Stimulated activated memory B cell treated with anti-CD40 and anti-IgM and Interleukin-4, amounts not matched to agents 10 μg/mL and 1 μg/mL and 100 μg/mL, for 72 hours (primary cell): ENCODE data around the gene NAPG.
"Not testable (repeated sequence)": the region's sequence is repeated elsewhere in the genome, so short reads cannot be mapped to it uniquely, and the experiment has no call there.

ENCODE experiments used
- ATAC-seq: fragments of 150-1000 bp; cut with Tn5 transposase; 2 replicates; pipeline ENCODE4 v1.10.0; 2021
- H3K27ac Mint-ChIP-seq: one replicate; pipeline ENCODE4 v1.8.0; 2022; ENCODE audit warnings: mild to moderate bottlenecking, mixed read lengths
- H3K27me3 Mint-ChIP-seq: one replicate; pipeline ENCODE4 v1.8.0; 2022; ENCODE audit warnings: mixed read lengths
- H3K36me3 Mint-ChIP-seq: one replicate; pipeline ENCODE4 v1.8.0; 2022; ENCODE audit warnings: mixed read lengths
- H3K4me1 Mint-ChIP-seq: one replicate; pipeline ENCODE4 v1.8.0; 2022; ENCODE audit warnings: mixed read lengths
- H3K4me3 Mint-ChIP-seq: one replicate; pipeline ENCODE4 v1.8.0; 2022; ENCODE audit warnings: mild to moderate bottlenecking, moderate library complexity, mixed read lengths
- H3K9me3 Mint-ChIP-seq: one replicate; pipeline ENCODE4 v1.8.0; 2022; ENCODE audit warnings: mixed read lengths

The NAPG gene

DNA sequence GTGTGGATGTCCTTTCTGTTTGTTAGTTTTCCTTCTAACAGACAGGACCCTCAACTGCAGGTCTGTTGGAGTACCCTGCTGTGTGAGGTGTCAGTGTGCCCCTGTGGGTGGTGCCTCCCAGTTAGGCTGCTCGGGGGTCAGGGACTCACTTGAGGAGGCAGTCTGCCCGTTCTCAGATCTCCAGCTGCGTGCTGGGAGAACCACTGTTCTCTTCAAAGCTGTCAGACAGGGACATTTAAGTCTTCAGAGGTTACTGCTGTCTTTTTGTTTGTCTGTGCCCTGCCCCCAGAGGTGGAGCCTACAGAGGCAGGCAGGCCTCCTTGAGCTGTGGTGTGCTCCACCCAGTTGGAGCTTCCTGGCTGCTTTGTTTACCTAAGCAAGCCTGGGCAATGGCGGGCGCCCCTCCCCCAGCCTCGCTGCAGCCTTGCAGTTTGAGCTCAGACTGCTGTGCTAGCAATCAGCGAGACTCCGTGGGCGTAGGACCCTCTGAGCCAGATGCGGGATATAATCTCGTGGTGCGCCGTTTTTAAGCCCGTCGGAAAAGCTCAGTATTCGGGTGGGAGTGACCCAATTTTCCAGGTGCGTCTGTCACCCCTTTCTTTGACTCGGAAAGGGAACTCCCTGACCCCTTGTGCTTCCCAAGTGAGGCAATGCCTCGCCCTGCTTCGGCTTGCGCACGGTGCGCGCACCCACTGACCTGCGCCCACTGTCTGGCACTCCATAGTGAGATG lies 52.2 kb downstream of the NAPG start:
- not testable (repeated sequence) for H3K36me3 Mint-ChIP-seq, H3K27me3 Mint-ChIP-seq, H3K4me1 Mint-ChIP-seq, H3K27ac Mint-ChIP-seq, H3K4me3 Mint-ChIP-seq, H3K9me3 Mint-ChIP-seq, ATAC-seq

DNA sequence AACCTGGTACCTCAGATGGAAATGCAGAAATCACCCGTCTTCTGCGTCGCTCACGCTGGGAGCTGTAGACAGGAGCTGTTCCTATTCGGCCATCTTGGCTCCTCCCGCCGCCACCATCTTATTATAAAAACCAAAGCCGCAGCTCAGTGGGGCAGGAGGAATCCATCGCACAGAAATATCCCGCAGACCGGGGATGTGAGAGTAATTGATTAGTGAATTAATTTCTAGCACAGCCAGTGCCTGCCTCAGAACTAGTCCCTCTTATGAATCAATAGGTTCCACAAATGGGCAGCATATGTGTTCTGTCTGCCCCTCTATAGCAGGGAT lies 52.7 kb downstream of the NAPG start:
- H3K4me3 Mint-ChIP-seq, H3K27ac Mint-ChIP-seq, H3K9me3 Mint-ChIP-seq, H3K27me3 Mint-ChIP-seq, H3K36me3 Mint-ChIP-seq, H3K4me1 Mint-ChIP-seq, ATAC-seq: not testable (repeated sequence)

DNA sequence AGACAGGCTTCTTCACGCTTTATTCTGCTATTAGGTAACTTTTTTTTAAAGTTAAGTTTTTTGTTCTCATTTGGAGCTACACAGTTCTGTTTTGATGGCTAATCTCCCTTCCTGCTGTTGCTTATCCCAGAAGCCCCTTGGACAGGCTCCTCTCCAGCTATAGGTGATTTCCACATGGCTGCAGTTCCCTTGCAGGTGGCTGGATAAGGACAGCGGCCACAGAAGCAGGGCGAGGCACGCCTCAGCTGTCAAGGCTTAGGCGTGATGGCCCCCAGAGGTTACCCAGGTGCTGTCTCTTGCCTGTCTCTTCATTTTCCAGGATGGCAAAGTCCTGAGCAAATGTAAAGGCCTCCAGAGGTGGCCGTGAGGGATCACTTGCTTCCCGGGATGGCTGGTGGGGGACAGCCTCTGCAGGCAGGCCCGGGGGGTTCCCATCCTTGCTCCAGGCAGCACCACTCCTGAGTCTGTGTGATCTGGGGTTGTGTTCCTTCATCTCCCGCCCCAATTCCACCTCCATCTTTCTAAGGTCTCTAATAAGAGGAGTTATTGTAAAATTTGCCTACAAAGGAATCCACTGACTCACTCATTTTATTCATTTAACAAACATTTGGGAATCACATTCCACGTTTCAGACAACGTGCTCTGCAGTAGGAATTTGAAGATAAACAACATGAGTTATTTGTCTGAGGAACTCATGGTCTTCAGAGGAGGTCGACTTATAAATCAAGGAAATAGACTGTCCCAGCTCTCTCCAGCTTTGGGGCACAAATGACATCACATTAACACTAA lies 53.4 kb downstream of the NAPG start:
- Mint-ChIP-seq H3K4me1 (no peaks in the 10 kb centered on the region), H3K9me3 (no peaks in the 10 kb centered on the region), H3K27ac (no peak overlapping the region), H3K4me3 (no peak overlapping the region), H3K36me3 (peaks cover 6% of the 10 kb centered on the region), H3K27me3 (no peaks in the 10 kb centered on the region)
- ATAC-seq = no peak

DNA sequence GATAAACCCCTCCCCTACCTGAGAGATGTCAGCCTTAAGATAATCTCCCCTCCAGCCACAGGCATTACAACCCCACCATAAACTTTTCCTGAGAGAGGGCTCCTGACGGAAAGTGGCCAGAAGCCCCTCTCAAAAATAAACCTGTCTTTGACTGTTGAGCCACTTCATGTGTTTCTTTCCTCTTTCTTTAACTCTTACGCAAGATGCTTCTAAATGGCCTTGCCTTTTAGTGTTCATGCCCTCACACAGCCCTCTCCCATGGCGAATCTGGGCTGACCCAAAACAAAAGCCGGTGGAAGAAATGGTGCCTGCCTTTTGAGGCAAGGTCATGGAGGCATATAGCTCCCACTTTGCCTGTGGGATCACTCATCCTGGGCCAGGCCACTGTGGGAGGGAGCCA lies 54.4 kb downstream of the NAPG start:
- ATAC-seq = no peak
- H3K36me3 Mint-ChIP-seq = peaks cover 6% of the 10 kb centered on the region
- H3K27me3 Mint-ChIP-seq = no peaks in the 10 kb centered on the region
- H3K4me3 Mint-ChIP-seq = no peak overlapping the region
- no peaks in the 10 kb centered on the region for H3K4me1 Mint-ChIP-seq
- H3K9me3 Mint-ChIP-seq = no peaks in the 10 kb centered on the region
- H3K27ac Mint-ChIP-seq = no peak overlapping the region

DNA sequence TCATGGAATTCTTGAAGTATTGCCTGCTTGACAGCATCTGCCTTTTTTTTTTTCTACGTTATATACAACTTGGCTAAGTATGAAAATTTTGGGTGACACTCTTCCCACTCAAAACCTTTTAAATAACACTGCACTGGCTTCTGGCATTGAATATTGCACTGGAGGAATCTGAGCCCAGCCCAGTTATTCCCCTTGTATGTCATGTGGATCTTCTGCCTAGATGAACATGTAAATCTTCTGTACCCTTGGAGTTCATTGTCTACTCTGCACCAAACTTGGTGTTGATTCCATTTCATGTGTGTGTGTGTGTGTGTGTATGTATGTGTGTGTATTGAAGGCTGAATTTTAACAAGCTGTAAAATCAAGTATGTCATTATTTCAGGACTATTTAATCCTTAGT lies 59.4 kb downstream of the NAPG start:
- H3K36me3 Mint-ChIP-seq = peaks cover 2% of the 10 kb centered on the region

DNA sequence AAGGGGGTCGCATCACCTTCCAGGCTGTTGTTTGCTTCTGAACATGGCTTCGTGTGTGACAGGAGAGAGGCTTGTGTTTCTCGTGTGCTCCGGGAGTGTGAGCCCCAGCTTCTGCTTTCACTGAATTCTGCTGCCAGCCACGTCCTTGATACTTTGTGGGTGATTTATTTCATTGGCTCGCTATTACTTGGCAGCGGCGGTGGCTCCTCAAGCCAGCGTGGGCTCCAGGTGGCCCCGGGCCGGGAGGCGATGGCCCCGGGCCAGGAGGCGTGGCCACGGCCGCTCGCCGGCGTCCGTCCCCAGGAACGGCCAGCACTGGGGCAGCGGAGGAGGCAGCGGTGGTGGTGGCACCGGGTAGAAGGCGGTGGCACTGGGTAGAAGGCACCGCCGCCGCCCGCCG lies 63.1 kb downstream of the NAPG start:
- Mint-ChIP-seq H3K4me1 (peaks cover 4% of the 10 kb centered on the region), H3K27me3 (no peaks in the 10 kb centered on the region), H3K27ac (no peak overlapping the region), H3K36me3 (peaks cover 6% of the 10 kb centered on the region), H3K4me3 (no peak overlapping the region), H3K9me3 (peaks cover 4% of the 10 kb centered on the region)
- ATAC-seq = no peak

More for the DNA sequence above, 59.4 kb downstream of the NAPG start:
- Mint-ChIP-seq H3K27me3 (no peaks in the 10 kb centered on the region), H3K4me3 (no peak overlapping the region), H3K27ac (no peak overlapping the region), H3K9me3 (peaks cover 4% of the 10 kb centered on the region), H3K4me1 (no peaks in the 10 kb centered on the region)
- ATAC-seq = no peak

DNA sequence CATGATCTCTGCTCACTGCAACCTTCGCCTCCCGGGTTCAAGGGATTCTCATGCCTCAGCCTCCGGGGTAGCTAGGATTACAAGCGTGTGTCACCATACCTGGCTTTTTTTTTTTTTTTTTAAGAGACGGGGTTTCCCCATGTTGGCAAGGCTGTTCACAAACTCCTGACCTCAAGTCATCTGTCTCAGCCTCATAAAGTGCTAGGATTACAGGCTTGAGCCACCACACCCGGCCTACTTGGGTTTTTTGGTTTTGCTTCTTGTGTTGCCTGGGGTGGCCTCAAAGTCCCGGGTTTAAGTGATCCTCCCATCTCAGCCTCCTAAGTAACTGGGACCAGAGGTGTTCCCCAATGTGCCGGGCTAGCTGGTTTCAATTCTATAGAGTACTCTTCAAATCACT lies 64.6 kb downstream of the NAPG start:
- ATAC-seq = no peak
- no peaks in the 10 kb centered on the region for H3K27me3 Mint-ChIP-seq
- H3K4me1 Mint-ChIP-seq = peaks cover 4% of the 10 kb centered on the region
- H3K9me3 Mint-ChIP-seq = peaks cover 4% of the 10 kb centered on the region
- H3K36me3 Mint-ChIP-seq = peaks cover 6% of the 10 kb centered on the region
- no peak overlapping the region for H3K27ac Mint-ChIP-seq
- H3K4me3 Mint-ChIP-seq = no peak overlapping the region

DNA sequence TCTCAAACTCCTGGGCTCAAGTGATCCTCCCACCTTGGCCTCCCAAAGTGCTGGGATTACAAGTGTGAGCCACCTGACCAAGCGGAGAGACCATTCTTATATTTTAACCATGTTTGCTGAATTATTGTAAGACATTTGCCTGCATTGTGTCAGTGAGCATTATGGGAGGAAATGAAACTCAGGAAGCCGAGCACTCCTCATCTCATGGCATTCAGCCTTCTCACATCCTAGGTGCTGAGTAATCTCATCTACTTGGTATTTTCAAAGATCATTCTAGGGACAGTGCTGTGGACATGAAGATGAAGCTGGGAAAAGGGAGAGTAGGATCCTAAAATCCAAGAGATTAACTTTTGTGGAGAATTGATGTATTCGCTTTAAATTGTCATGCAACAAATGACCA lies 66.1 kb downstream of the NAPG start:
- Mint-ChIP-seq H3K4me1 (peaks cover 4% of the 10 kb centered on the region), H3K27ac (no peak overlapping the region), H3K36me3 (peaks cover 6% of the 10 kb centered on the region), H3K4me3 (no peak overlapping the region), H3K27me3 (no peaks in the 10 kb centered on the region), H3K9me3 (no peaks in the 10 kb centered on the region)
- ATAC-seq = no peak

DNA sequence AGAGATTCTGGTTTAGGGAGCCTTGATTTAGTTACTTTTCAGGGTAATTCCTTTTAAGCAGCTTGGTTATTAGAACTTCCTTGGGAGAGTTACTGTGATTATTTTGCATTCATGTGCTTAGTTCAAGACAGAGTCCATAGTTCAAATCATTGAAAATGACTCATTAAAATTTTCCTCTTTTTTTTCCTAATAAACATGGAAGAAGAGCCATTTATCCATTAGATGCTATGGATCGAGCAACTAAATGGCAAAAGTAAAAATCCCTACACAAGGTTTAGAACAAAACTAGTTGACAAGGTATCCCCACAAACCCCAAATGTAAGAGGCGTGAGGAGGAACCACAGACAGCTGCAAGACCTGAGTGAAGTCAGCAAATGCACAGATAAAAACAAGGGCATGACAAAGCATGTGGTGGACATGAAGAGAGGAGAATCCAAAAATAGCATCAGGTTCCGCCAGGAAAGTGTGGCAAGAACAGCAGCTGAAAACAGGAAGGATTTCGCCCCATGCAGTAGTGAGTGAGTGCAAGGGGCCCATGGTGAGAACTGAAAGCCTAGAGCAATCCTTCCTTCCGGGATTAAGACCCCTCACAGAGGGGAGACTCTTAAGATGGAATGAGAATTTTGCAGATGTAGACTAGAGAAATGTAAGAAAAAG lies 67.7 kb downstream of the NAPG start:
- H3K9me3 Mint-ChIP-seq, H3K27me3 Mint-ChIP-seq, H3K4me1 Mint-ChIP-seq, H3K4me3 Mint-ChIP-seq, H3K36me3 Mint-ChIP-seq, H3K27ac Mint-ChIP-seq, ATAC-seq: not testable (repeated sequence)

DNA sequence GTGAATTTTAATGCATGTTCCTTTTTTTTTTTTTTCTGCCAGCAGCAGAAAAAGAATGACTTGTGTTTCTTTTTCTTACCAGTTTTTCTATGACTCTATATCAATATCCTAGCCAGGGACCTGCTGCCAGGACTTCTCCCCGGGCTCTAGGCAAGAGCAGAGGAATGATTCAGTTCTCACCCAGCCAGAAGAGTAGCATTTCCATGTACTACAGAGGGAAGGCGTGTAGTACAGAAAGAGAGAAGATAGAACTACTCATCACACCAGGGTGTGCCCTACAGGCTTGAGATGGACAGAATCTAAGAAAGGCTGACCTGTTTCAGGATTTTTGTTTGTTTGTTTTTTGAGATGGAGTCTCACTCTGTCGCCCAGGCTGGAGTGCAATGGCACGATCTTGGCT lies 70.1 kb downstream of the NAPG start:
- H3K9me3 Mint-ChIP-seq, H3K27me3 Mint-ChIP-seq, H3K27ac Mint-ChIP-seq, H3K4me1 Mint-ChIP-seq, H3K36me3 Mint-ChIP-seq, H3K4me3 Mint-ChIP-seq, ATAC-seq: not testable (repeated sequence)

DNA sequence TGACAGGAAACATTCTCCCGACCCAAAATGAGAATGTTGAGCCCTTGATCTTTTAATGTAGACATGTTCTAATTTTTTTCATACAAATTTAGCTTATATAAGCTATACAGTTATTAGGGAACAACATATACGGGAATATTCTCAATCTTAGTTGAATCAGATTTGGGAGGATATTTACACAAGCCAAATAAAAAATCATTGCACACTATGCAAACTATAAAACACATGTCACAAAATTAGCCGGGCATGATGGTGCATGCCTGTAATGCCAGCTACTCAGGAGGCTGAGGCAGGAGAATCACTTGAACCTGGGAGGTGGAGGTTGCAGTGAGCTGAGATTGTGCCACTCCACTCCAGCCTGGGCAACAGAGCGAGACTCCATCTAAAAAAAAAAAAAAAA lies 71.9 kb downstream of the NAPG start:
- peaks cover 10% of the 10 kb centered on the region for H3K36me3 Mint-ChIP-seq
- H3K27me3 Mint-ChIP-seq, ATAC-seq, H3K27ac Mint-ChIP-seq, H3K4me3 Mint-ChIP-seq, H3K9me3 Mint-ChIP-seq, H3K4me1 Mint-ChIP-seq: not testable (repeated sequence)

DNA sequence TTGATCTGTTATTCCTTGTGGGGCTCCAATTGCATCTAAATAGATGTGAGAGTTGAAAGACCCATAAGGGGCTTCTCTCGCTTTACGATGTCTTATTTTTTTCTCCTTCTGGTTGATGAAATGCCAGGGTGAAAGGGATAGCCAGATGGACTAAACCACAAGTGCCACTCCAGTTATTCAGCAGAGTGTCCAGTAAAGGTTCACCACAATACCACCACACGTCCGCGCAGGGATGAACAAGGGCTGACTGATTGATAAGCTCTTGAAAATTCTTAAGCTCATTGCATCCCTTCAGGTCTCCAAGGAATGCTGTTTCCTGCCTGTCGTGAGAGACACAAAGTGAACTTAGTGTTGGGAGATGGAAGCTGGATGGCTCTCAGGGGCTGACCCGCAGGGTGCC lies 74.9 kb downstream of the NAPG start:
- Mint-ChIP-seq H3K36me3 (peaks cover 14% of the 10 kb centered on the region), H3K4me1 (peaks cover 12% of the 10 kb centered on the region), H3K9me3 (peaks cover 14% of the 10 kb centered on the region)
- H3K27me3 Mint-ChIP-seq, H3K27ac Mint-ChIP-seq, ATAC-seq, H3K4me3 Mint-ChIP-seq: not testable (repeated sequence)
